ENCODE data around the gene TTLL7.

- no peak for TF ChIP-seq EZH2phosphoT487 (IDR thresholded peaks at IDR 0.05; ENCODE audit: low read depth)
- no peak for TF ChIP-seq CTCF (IDR thresholded peaks at IDR 0.05; ENCODE audit: low read depth, low read length)
Observed at GRCh38 chr1:83918688-83919285, 80.1 kb downstream of the TTLL7 start.
